Measurements from ENCODE around the gene TRPM2.

TRPM2 gene

GRCh38 chr21:44405948-44406872 lies 52.8 kb downstream of the TRPM2 start:
- no peak for DNase-seq (ENCODE audit: low read depth, low spot score)
- no peak overlapping the region for H3K4me3 ChIP-seq (ENCODE audit: low read depth, low read length)
- POLR2A ChIA-PET = no interaction called here
- CTCF ChIA-PET = no interaction called here
- TF ChIP-seq CTCF (IDR thresholded peaks at IDR 0.05; ENCODE audit: insufficient read depth, low read length, missing control alignments) = no peak

GRCh38 chr21:44406953-44407352 lies 53.5 kb downstream of the TRPM2 start:
- TF ChIP-seq CTCF (IDR thresholded peaks at IDR 0.05; ENCODE audit: insufficient read depth, low read length, missing control alignments) = no peak
- no peak overlapping the region for H3K4me3 ChIP-seq (ENCODE audit: low read depth, low read length)
- ChIA-PET POLR2A (no interaction called here), CTCF (no interaction called here)
- no peak for DNase-seq (ENCODE audit: low read depth, low spot score)

GRCh38 chr21:44407493-44407892 lies 54.1 kb downstream of the TRPM2 start:
- POLR2A ChIA-PET = no interaction called here
- H3K4me3 ChIP-seq (ENCODE audit: low read depth, low read length) = no peak overlapping the region
- CTCF ChIA-PET = no interaction called here
- no peak for DNase-seq (ENCODE audit: low read depth, low spot score)
- TF ChIP-seq CTCF (IDR thresholded peaks at IDR 0.05; ENCODE audit: insufficient read depth, low read length, missing control alignments) = no peak

GRCh38 chr21:44408226-44408625 lies 54.8 kb downstream of the TRPM2 start:
- DNase-seq (ENCODE audit: low read depth, low spot score) = no peak
- TF ChIP-seq CTCF (IDR thresholded peaks at IDR 0.05; ENCODE audit: insufficient read depth, low read length, missing control alignments) = no peak
- no peak overlapping the region for H3K4me3 ChIP-seq (ENCODE audit: low read depth, low read length)
- POLR2A ChIA-PET = no interaction called here
- CTCF ChIA-PET = no interaction called here

DNA sequence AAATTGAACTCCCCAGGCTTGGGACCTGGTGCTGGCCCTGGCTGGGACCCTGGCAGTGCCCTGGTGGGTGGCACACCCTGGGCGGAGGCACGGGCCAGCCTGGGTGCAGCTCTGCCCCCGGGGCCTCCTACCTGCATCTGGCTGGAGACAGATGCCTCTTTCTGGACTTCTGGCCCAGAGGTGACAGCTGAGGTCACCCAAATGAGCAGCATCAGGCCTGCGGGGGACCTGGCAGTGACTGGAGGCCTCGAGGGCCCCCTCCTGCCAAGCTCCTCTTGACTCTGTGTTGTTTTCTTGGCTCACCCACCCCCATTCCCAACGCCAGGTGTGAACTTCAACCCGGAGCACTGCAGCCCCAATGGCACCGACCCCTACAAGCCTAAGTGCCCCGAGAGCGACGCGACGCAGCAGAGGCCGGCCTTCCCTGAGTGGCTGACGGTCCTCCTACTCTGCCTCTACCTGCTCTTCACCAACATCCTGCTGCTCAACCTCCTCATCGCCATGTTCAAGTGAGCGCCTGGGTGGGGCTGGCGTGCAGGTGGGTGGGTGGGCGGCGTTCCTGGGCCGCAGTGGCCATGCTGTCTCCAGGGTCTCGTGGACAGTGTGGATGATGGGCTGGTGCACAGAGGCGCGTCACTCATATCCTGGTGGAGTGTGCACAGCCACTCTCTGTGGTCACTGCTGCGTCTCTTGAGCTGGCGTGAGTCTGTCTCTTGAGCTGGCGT lies 60.3 kb downstream of the TRPM2 start:
- ChIA-PET CTCF (no interaction called here), POLR2A (no interaction called here)
- H3K4me3 ChIP-seq (ENCODE audit: low read depth, low read length) = no peak overlapping the region
- DNase-seq (ENCODE audit: low read depth, low spot score) = no peak
- no peak for TF ChIP-seq CTCF (IDR thresholded peaks at IDR 0.05; ENCODE audit: insufficient read depth, low read length, missing control alignments)

DNA sequence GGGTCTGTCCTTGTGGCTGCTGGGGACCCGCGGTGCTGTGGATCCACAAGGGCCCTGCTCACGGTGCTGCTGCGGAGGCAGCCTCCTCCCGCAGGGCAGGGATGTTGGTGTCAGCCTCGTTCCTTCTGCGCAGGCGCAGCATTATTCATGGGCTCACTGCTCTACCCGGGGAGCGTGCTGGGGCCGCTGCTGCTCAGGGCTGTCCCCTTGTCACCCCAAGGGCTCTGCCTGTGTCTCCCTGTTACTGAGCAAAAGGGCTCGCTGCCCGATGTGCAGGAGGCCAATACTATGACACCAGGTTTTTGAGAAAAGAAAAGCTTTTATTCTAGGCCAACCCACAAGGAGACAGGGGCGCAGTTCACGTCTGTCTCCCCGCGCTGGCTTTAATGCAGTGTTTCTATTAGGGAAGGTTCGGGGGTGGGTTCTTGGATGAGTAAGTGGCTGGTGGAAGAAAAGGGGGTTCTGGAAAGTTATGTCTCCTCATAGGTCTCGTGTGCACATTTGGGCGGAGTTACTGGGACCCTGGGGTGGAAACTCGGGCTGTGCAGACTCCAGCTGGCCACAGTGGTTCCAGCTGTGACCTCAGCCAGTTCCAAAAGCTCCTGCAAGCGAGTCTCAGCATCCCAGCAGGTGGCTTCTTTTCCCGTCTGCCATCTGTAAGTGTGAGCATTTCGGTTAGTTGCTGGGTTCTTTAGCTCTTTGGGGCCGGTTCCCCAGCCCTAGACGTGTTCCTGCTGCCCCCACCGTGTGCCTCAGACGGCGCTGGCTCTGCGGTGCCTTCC lies 61.1 kb downstream of the TRPM2 start:
- no peak for DNase-seq (ENCODE audit: low read depth, low spot score)
- ChIA-PET POLR2A (no interaction called here), CTCF (no interaction called here)
- H3K4me3 ChIP-seq (ENCODE audit: low read depth, low read length) = no peak overlapping the region
- no peak for TF ChIP-seq CTCF (IDR thresholded peaks at IDR 0.05; ENCODE audit: insufficient read depth, low read length, missing control alignments)

All from AG04449 (cell line).